ENCODE results near the gene TMEM218.

The TMEM218 gene

GRCh38 chr11:125088576-125089455 lies 22.6 kb downstream of the TMEM218 start:
- DNase-seq: no peak

GRCh38 chr11:125088123-125088522 lies 23.3 kb downstream of the TMEM218 start:
- DNase-seq: no peak

DNA sequence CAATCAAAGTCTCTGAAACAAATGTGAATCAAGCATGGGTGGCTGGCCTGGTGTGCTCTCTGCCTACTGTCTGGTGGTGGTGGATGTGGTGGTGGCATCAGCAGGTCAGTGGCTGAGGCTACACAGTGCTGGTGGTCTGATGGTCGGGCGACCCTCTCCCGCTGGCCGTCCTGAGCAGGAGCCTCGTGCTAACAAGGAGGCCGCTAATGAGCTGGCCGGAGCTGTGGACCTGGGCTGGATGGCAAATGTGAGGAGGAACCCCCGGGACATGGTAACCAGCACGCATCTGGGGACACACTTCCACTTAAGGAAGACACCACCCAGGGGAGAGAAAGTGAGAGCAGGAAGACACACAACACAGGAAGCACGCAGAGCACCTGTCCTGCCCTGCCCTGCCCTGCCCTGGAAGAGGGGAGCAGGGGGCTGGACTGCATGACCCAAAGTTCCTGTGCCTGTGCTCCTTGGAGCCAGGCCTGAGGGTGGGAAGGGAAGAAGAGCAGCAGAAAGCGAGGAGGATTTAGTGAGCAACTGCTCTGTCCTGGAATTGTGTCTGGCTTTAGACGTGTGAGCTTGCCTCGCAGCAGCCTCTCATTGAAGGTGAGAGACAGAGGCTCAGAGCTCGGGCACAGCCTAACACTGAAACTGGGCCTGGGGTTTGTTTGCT lies 24.7 kb downstream of the TMEM218 start:
- no peak for DNase-seq

DNA sequence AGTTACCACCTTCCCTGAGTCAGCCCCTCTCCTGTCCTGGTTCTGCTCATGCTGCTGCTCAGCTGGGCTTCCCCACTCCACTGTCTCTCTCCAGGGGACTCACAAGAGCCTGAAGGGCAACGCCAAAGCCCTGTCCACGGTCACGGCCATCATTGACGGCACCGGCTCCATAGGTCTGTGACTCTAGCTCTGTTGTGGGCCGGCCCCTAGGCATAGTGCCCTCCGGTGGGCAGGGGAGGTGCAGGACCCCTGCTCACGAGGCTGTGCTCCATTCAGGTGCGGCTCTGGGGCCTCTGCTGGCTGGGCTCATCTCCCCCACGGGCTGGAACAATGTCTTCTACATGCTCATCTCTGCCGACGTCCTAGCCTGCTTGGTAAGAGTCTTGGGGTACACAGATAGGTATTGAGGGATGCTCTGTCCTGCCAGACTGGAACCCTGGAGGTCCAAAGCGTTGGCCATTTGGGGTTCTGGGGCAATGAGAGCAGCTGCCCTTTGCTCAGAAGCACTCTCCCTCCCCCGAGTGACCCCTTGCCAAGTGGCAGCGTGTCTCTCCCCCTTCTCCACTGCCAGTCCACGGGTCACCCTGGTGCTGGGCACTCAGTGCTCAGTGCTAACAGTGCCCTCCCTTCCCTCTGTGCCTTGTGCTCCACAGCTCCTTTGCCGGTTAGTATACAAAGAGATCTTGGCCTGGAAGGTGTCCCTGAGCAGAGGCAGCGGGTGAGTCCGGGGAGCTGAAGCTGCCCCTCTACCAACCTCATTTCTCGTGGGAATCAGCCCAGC lies 25.9 kb downstream of the TMEM218 start:
- no peak for DNase-seq

DNA sequence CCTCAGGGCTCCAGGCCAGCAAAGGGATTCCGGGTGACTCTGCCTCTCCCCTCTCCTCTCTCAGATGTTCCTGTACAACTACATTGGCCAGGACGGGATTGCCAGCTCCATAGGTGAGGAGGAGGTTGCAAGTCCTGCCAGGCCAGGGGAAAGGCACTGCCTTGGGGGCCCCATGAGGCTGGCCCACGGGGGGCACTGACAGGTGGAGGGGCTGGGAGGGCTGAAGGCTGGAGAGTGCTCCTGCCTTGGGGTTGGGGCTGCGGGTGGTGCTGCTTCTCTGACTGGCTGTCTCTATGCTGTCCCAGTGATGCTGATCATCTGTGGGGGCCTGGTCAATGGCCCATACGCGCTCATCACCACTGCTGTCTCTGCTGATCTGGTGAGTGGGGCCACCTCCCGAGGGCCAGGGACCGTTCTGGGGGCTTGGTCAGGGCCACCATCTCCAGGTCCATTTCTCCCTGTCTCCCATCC lies 26.6 kb downstream of the TMEM218 start:
- DNase-seq: no peak

GRCh38 chr11:125084057-125084416 lies 27.4 kb downstream of the TMEM218 start:
- DNase-seq: no peak

- DNase-seq: no peak
These were observed 27.9 kb downstream of the TMEM218 start for GRCh38 chr11:125083312-125084056.

GRCh38 chr11:125082611-125083311 lies 28.7 kb downstream of the TMEM218 start:
- no peak for DNase-seq

DNA sequence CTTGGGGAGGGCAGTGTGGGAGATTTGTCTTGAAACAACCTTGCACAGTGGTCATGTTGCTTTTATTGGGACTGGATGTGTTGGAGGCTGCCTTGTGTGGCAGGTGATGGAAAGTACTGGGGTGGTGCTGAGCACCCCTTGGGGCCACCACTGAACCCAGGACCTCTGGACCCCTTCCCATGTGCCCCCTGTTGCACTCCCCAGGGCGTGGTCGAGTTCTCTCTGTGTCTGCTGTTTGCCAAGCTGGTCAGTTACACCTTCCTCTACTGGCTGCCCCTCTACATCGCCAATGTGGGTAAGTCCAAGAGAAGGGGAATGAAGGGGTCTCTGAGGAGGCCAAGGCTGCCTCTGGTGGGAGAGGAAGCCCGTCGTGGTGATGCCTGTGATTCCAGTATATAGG lies 29.4 kb downstream of the TMEM218 start:
- DNase-seq: no peak

GRCh38 chr11:125081098-125081798 lies 30.2 kb downstream of the TMEM218 start:
- no peak for DNase-seq

- no peak for DNase-seq
These were observed 30.9 kb downstream of the TMEM218 start for GRCh38 chr11:125080531-125080911.

- no peak for DNase-seq
These were observed 31.4 kb downstream of the TMEM218 start for GRCh38 chr11:125079878-125080530.

DNA sequence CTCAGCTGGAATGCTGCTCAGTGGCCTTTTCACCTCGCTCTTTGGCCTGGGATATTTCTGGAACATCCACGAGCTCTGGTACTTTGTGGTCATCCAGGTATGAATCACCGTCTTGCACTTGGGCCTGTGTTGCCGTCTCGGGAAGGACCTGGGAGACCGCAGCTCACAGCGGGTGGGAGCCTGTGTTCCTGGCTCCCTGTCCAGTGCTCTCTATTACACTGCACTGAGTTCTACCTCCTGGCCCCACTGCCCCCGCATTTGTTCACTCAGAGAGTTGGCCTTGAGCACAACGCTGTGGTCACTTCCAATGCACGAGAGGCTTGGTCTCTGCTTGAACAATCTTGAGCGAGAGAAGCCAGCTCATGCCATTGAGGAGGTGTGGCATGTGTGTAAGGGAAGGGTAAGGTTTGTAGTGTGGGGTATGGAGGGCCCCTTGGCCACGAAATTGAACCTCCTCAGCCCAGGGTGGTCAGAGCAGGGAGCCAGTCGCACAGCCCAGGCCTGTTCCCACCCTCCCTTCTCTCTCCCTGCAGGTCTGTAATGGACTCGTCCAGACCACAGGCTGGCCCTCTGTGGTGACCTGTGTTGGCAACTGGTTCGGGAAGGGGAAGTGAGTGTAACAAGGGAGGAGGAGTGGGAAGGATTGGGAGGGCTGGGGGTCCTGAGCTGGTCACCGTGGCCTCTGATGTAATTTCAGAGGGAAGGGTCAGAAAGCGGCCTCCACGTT lies 32.1 kb downstream of the TMEM218 start:
- DNase-seq: no peak

GRCh38 chr11:125078516-125079140 lies 32.8 kb downstream of the TMEM218 start:
- no peak for DNase-seq

GRCh38 chr11:125078016-125078415 lies 33.4 kb downstream of the TMEM218 start:
- no peak for DNase-seq

GRCh38 chr11:125076378-125076945 lies 35.0 kb downstream of the TMEM218 start:
- no peak for DNase-seq

- no peak for DNase-seq
These were observed 35.5 kb downstream of the TMEM218 start for GRCh38 chr11:125075900-125076317.

- DNase-seq: no peak
These were observed 36.2 kb downstream of the TMEM218 start for GRCh38 chr11:125075242-125075625.

GRCh38 chr11:125074511-125075241 lies 36.8 kb downstream of the TMEM218 start:
- DNase-seq: no peak
